GM19468 (cell line): ENCODE measurements around the gene SYT12.
"Not testable (repeated sequence)": the region's sequence is repeated elsewhere in the genome, so short reads cannot be mapped to it uniquely, and the experiment has no call there.

Source experiments
- ATAC-seq: cut with Tn5 transposase; IDR thresholded peaks from one replicate; pipeline ENCODE4 v1.9.1; 2021; ENCODE audit warnings: mild to moderate bottlenecking, moderate library complexity, moderate number of reproducible peaks; ENCODE audit not compliant: unreplicated experiment; ENCODE audit errors: extremely low read depth

Gene SYT12

GRCh38 chr11:66992041-66992440 lies 30.9 kb upstream of the SYT12 start:
- no peak for ATAC-seq

- ATAC-seq, result no peak
These were observed 26.2 kb upstream of the SYT12 start for GRCh38 chr11:66996609-66997273.

GRCh38 chr11:66999555-66999954 lies 23.4 kb upstream of the SYT12 start:
- ATAC-seq, result no peak

GRCh38 chr11:67001332-67001731 lies 21.6 kb upstream of the SYT12 start:
- no peak for ATAC-seq

GRCh38 chr11:67002297-67002913 lies 20.5 kb upstream of the SYT12 start:
- ATAC-seq, result no peak

- ATAC-seq, result no peak
These were observed 20.0 kb upstream of the SYT12 start for GRCh38 chr11:67002921-67003411.

GRCh38 chr11:67005200-67005599 lies 17.7 kb upstream of the SYT12 start:
- not testable (repeated sequence) for ATAC-seq

GRCh38 chr11:67006029-67006884 lies 16.7 kb upstream of the SYT12 start:
- ATAC-seq, result no peak

GRCh38 chr11:67007126-67007525 lies 15.8 kb upstream of the SYT12 start:
- no peak for ATAC-seq

- ATAC-seq, result no peak
These were observed 12.5 kb upstream of the SYT12 start for GRCh38 chr11:67010296-67010905.

- ATAC-seq, result no peak
These were observed 9.4 kb upstream of the SYT12 start for GRCh38 chr11:67013511-67014045.

GRCh38 chr11:67014343-67014742 lies 8.6 kb upstream of the SYT12 start:
- ATAC-seq, result no peak

GRCh38 chr11:67015048-67015447 lies 7.9 kb upstream of the SYT12 start:
- no peak for ATAC-seq

GRCh38 chr11:67016550-67016949 lies 6.4 kb upstream of the SYT12 start:
- ATAC-seq, result no peak

GRCh38 chr11:67020949-67021348 lies 2.0 kb upstream of the SYT12 start:
- no peak for ATAC-seq

- no peak for ATAC-seq
These were observed 497 bp upstream of the SYT12 start for GRCh38 chr11:67022341-67022933.

GRCh38 chr11:67023957-67024353 lies 1.0 kb downstream of the SYT12 start:
- ATAC-seq, result no peak

- no peak for ATAC-seq
These were observed 1.5 kb downstream of the SYT12 start for GRCh38 chr11:67024410-67024809.

GRCh38 chr11:67024966-67025365 lies 2.0 kb downstream of the SYT12 start:
- ATAC-seq, result no peak

- no peak for ATAC-seq
These were observed 2.8 kb downstream of the SYT12 start for GRCh38 chr11:67025750-67026149.
